SK-N-SH (cell line): ENCODE data around the gene HABP4.

Source experiments
- CHD2 ChIP-seq: fragments of 150-350 bp; IDR thresholded peaks from 2 replicates; pipeline ENCODE4 v1.6.1; 2018; ENCODE audit warnings: low read length; ENCODE audit not compliant: partially characterized antibody
- NFIC ChIP-seq: IDR thresholded peaks from 2 replicates; pipeline ENCODE4 v1.4.0; 2012; ENCODE audit warnings: borderline replicate concordance
- POLR2AphosphoS5 ChIP-seq: IDR thresholded peaks from 2 replicates; pipeline ENCODE4 v1.6.1; 2012; ENCODE audit warnings: low read depth, low read length
- RAD21 ChIP-seq: IDR thresholded peaks from 2 replicates; pipeline ENCODE4 v1.6.1; 2012; ENCODE audit warnings: mild to moderate bottlenecking, low read length
- SIN3A ChIP-seq: IDR thresholded peaks from 2 replicates; pipeline ENCODE4 v1.6.1; 2012; ENCODE audit warnings: low read depth, mild to moderate bottlenecking, low read length, moderate library complexity, borderline replicate concordance
- TF ChIP-seq, protein P1 (sequence below): fragments of 200-600 bp; sonication (generic); IDR thresholded peaks from 2 replicates; pipeline ENCODE4 v1.6.1; 2017; ENCODE audit warnings: antibody characterized with exemption, mild to moderate bottlenecking, moderate library complexity

DNA sequence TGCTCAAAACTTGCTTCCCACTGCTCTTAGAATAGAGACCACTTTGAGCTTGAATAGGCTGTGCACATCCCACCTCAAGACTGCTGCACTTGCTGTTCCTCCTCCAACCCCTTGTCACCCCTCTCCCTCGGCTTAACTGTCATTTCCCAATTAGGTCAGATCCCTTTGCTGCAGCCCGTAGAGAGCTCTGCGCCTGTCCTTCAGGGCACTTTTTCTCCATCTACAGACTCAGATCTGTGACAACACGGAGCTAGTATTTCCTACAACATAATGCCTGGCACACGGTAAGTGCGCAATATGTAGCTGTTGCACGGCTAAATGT lies 485 bp upstream of the HABP4 start:
- TF ChIP-seq, protein P1, sequence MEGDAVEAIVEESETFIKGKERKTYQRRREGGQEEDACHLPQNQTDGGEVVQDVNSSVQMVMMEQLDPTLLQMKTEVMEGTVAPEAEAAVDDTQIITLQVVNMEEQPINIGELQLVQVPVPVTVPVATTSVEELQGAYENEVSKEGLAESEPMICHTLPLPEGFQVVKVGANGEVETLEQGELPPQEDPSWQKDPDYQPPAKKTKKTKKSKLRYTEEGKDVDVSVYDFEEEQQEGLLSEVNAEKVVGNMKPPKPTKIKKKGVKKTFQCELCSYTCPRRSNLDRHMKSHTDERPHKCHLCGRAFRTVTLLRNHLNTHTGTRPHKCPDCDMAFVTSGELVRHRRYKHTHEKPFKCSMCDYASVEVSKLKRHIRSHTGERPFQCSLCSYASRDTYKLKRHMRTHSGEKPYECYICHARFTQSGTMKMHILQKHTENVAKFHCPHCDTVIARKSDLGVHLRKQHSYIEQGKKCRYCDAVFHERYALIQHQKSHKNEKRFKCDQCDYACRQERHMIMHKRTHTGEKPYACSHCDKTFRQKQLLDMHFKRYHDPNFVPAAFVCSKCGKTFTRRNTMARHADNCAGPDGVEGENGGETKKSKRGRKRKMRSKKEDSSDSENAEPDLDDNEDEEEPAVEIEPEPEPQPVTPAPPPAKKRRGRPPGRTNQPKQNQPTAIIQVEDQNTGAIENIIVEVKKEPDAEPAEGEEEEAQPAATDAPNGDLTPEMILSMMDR, result no peak
- no peak for TF ChIP-seq SIN3A
- no peak for TF ChIP-seq NFIC
- no peak for TF ChIP-seq POLR2AphosphoS5
- no peak; the same call in 1 of the 2 replicates for TF ChIP-seq RAD21
- no peak for TF ChIP-seq CHD2
